Right hindlimb (tissue), 1 donor: Measurements from ENCODE around the gene FBLN5.
A peak's percentile ranks its signal among the peaks of the same experiment; 100 is the strongest.
"Not testable (repeated sequence)": the region's sequence is repeated elsewhere in the genome, so short reads cannot be mapped to it uniquely, and the experiment has no call there.

Experiments
- DNase-seq: peaks from one replicate; pipeline ENCODE4 v3.0.0-alpha.2; 2018

FBLN5 gene

GRCh38 chr14:91882776-91883175, 64.7 kb downstream of the FBLN5 start:
- DNase-seq = no peak

DNA sequence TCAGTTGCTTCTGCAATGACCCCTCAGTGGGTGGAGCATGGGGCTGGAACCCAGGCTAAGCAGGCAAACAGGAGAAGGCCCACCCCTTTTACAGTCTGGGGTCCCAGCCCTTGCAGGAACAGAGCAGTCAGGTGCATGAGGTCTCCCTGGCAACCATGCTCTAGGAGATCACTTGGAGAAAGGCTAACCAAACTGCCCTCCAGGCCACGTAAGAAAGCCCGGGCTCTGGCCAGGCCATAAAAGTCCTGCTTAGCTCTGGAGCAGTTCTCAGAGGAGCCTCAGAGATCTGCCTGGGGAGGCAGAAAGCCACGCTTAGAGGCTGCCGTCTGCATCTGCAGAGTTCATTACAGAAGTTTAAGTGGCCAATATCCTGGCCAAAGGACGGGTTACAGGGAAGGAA, 65.1 kb downstream of the FBLN5 start:
- no peak for DNase-seq

DNA sequence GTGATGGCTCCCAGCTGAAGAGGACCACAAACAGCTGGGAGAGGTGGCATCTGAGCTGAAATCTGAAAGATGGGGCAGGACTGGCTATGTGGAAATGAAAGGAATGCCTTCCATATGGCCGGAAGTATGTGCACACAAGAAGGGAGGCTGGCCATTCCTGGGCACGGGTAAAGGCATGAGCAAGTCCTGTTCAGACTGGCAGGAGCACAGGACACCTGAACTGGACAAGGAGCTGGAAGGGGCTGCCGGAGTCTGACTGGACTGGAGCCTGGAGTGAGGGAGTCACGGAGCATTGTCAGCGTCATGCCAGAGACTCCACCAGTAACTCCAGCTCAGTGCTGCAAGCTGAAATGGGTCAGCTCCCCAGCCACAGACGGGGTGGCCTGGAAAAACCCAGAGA, 68.3 kb downstream of the FBLN5 start:
- DNase-seq = no peak

GRCh38 chr14:91878274-91878673, 69.2 kb downstream of the FBLN5 start:
- no peak for DNase-seq

- no peak for DNase-seq
These were observed 70.0 kb downstream of the FBLN5 start for GRCh38 chr14:91877376-91877915.

DNA sequence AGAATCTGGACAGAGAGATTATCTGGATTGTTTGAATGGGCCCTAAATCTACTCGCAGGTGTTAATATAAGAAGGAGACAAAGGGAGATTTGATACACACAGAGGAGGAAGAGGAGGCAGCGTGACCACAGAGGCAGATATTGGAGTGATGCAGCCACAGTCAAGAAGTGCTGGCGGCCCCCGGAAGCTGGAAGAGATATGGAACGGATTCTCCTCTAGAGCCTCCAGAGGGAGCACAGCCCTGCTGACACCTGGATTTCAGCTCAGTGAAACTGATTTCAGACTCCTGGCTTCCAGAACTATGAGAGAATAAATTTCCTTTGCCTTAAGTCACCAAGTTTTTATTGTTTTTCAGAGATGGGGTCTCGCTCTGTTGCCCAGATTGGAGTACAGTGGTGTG, 71.0 kb downstream of the FBLN5 start:
- DNase-seq = no peak

GRCh38 chr14:91875525-91876286, 71.8 kb downstream of the FBLN5 start:
- DNase-seq = no peak

DNA sequence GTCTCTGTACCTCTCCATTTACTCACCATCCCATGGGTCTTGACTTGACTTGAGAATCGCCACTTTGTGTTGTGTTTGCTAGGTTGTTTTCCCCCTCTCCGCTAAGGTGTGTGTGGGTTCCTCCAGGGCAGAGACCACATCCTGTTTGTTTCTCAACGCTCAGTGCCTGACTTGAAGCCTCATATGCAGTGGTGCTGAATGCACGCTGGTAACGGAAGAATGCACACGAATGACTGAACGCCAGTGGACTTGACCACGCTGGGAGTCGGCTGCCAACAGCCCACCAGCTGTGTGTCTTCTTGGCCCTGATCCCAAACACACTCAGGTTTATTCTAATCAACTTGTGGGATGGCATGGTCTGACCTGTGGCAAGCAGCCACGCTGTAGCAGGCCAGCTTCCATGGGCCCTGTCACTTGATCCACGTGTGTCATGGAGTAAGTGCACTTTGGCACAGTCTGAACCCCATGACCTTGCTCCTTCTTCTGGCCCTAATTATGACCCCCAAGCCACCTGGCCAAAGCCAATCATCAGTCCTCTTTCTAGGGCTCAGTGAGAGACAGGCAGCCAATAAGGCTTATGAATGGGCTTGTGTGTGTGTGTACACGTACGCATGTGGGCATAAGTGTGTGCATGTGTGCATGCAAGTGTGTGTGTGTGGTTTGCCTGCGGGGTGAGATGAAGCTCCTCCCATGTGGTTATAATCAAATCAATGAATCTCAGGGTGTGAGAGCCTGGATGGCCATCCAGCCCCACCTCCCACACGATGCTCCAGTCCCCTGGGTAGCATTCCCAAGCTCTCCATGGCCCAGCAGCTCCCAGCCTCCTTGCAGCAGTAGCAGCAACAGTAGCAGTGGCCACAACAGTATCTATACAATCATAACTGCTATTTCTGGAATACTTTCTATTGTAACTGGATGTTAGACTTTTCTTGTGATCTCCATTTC, 73.8 kb downstream of the FBLN5 start:
- DNase-seq = no peak

- DNase-seq = peak; percentile 66
These were observed 74.7 kb downstream of the FBLN5 start for GRCh38 chr14:91872517-91873470.

DNA sequence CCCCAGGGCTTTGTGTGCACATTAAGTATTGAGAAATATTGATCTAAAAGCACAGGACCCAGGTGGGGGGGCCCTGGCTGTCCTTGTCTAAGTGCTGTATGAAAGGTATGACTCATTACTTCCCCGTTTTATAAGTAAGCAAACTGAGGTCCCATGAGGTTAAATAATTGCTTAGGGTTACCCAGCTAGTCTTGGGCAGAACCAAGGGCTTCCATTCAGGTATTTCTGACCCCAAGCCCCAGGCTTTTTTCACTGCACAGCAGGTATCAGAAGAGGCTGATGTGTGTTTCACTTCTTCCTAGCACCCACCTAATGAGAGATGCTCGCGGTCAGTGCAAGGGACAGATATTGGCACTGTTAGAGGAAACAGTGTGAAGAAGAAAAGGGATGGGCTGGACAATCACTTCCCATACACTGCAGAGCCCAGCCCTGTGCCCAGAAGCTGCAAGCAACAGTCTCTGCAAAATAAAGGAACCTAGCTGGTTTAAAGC, 75.4 kb downstream of the FBLN5 start:
- no peak for DNase-seq

GRCh38 chr14:91871401-91871800, 76.1 kb downstream of the FBLN5 start:
- not testable (repeated sequence) for DNase-seq

DNA sequence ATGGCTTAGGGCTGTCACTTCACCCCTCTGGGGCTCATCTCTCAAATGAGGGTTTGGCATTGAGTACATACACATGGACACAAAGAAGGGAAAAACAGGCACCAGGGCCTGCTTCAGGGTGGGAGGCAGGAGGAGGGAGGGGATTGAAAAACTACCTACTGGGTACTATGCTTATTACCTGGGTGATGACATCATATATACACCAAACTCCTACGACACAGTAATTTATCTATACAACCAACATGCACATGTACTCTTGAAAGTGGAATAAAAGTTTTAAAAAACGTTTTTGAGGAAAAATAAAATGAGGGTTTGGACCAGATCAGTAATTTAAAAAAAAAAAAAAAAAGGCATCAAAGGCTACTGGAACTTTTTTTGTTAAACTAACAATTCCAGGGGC, 76.6 kb downstream of the FBLN5 start:
- no peak for DNase-seq

DNA sequence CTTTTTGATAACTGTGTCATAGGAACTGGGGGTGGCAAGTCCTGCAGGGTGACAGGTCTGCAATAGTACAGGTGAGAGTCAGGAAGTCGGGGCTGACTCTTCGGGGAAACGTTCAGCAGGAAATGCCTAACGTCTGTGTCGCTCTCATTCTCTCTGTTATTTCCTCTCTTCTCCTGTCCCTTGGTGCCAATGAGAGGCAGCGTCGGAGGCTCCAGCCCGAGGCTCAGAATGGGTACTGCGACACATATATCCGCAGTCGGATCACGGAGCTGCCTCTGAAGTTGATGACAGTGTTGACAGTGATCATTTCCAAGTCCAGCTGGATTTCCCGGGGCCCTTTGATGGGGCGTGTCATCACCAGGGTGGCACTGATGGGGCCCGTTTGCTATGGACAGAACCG, 77.5 kb downstream of the FBLN5 start:
- no peak for DNase-seq

- DNase-seq = no peak
These were observed 77.9 kb downstream of the FBLN5 start for GRCh38 chr14:91869556-91869955.

GRCh38 chr14:91867316-91867988, 80.0 kb downstream of the FBLN5 start, which contains the start of gene TC2N:
Gene TC2N (minus strand): TSS chr14:91867536. CDS start chr14:91813769, 53,767 bp downstream.
- DNase-seq = no peak

- no peak for DNase-seq
These were observed 80.8 kb downstream of the FBLN5 start for GRCh38 chr14:91866511-91867295.

- no peak for DNase-seq
These were observed 81.4 kb downstream of the FBLN5 start for GRCh38 chr14:91866061-91866460.

DNA sequence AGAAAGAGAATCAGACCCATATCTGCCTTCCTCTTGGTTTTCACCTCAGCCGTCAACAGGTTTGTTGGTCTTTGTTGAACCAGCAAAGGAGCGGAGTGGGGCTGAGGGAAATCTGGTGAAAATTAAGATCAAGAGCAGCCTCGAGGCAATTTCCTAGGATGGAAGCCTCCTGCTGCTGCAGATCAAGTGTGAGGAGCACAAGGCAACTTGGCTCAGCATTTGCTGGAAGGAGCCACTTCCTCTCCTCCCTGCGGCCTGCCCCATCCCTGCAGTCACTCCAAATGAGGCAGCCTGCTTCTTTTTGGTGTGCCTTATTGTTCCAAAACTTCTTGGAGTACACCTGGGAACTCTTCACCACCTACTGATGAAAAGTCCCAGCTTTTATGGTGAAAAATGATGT, 85.1 kb downstream of the FBLN5 start:
- no peak for DNase-seq

DNA sequence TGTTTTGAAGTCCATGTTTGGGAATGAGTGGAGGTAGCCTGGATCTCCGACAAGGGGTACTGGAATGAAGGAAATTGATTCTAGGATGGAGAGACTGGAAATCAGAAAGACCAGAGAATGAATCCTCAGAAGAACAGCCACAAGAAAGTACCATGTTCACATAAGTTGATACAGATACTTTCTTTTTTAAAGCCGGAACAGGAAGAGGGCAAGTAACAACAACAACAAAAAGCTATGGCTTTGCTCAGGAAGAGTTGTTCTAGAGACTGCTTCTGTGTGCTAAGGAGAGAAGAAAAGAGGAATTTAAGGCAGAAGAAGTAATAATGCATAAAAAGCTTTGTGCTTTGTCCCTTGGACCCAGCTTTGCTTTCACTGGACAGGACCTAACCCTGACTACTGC, 86.4 kb downstream of the FBLN5 start:
- no peak for DNase-seq

- DNase-seq = no peak
These were observed 87.3 kb downstream of the FBLN5 start for GRCh38 chr14:91860238-91860637.
